BJ (cell line): ENCODE measurements around the gene RNF145. TPM values are rescaled to one million over a fixed set of nuclear protein-coding genes. Genes with fewer than 3 reads are reported as not detected.

Experiments used
- CTCF ChIA-PET: fragments of 350-600 bp; formaldehyde crosslinking; extraction: SDS; loops from one replicate; lab custom pipeline; 2021; ENCODE audit warnings: antibody characterized with exemption, inconsistent platforms; lab: Yijun Ruan, JAX
- POLR2A ChIA-PET: fragments of 300-600 bp; sonication (Branson Sonifier 250); formaldehyde crosslinking; extraction: SDS; loops from one replicate; lab custom pipeline; 2021; ENCODE audit warnings: antibody characterized with exemption; lab: Charles Lee
- DNase-seq: peaks from one replicate; pipeline ENCODE4 v3.0.0-alpha.2; 2011; ENCODE audit warnings: low read depth
- H3K27me3 ChIP-seq: 2 replicates; pipeline ENCODE4 v1.6.0; 2011; ENCODE audit warnings: low read length; ENCODE audit not compliant: control insufficient read depth, insufficient read depth
- H3K36me3 ChIP-seq: 2 replicates; pipeline ENCODE4 v1.5.1; 2011; ENCODE audit warnings: low read length; ENCODE audit not compliant: control insufficient read depth, insufficient read depth
- H3K4me3 ChIP-seq: 2 replicates; pipeline ENCODE4 v1.5.1; 2011; ENCODE audit warnings: low read depth, mild to moderate bottlenecking, control low read depth, low read length
- polyA plus RNA-seq: library from polyadenylated mRNA; depleted of rRNA; stranded (reverse); fragments of >200 nt; gene quantifications from 2 replicates; pipeline ENCODE4 v1.2.3, GENCODE V29; 2011
- TF ChIP-seq, protein P1 (sequence below): IDR thresholded peaks from 2 replicates; pipeline ENCODE4 v1.5.1; 2011; ENCODE audit warnings: low read depth, mild to moderate bottlenecking, control low read depth, inconsistent platforms, low read length, moderate library complexity; ENCODE audit not compliant: insufficient read depth

RNF145 gene
- polyA plus RNA-seq, 1 experiment: 27.9 TPM

- H3K27me3 ChIP-seq: no peaks in the 10 kb centered on the region
- DNase-seq: no peak
- H3K36me3 ChIP-seq: no peaks in the 10 kb centered on the region
- peak overlapping the region; percentile 64 for H3K4me3 ChIP-seq
- TF ChIP-seq, protein P1, sequence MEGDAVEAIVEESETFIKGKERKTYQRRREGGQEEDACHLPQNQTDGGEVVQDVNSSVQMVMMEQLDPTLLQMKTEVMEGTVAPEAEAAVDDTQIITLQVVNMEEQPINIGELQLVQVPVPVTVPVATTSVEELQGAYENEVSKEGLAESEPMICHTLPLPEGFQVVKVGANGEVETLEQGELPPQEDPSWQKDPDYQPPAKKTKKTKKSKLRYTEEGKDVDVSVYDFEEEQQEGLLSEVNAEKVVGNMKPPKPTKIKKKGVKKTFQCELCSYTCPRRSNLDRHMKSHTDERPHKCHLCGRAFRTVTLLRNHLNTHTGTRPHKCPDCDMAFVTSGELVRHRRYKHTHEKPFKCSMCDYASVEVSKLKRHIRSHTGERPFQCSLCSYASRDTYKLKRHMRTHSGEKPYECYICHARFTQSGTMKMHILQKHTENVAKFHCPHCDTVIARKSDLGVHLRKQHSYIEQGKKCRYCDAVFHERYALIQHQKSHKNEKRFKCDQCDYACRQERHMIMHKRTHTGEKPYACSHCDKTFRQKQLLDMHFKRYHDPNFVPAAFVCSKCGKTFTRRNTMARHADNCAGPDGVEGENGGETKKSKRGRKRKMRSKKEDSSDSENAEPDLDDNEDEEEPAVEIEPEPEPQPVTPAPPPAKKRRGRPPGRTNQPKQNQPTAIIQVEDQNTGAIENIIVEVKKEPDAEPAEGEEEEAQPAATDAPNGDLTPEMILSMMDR: no peak
- CTCF ChIA-PET: interaction anchor here (1.0 to 1.7 kb wide), 2 partner anchors 16 to 52 kb away, joined by 3 to 5 read pairs; no protein-coding TSS in a partner anchor
- POLR2A ChIA-PET: interaction anchor here (1.0 kb wide), 1 partner anchor 1210 kb away, joined by 4 read pairs; the partner anchor contains the start of gene SLU7
These were observed 577 bp downstream of the RNF145 start for GRCh38 chr5:159208514-159209437.

DNA sequence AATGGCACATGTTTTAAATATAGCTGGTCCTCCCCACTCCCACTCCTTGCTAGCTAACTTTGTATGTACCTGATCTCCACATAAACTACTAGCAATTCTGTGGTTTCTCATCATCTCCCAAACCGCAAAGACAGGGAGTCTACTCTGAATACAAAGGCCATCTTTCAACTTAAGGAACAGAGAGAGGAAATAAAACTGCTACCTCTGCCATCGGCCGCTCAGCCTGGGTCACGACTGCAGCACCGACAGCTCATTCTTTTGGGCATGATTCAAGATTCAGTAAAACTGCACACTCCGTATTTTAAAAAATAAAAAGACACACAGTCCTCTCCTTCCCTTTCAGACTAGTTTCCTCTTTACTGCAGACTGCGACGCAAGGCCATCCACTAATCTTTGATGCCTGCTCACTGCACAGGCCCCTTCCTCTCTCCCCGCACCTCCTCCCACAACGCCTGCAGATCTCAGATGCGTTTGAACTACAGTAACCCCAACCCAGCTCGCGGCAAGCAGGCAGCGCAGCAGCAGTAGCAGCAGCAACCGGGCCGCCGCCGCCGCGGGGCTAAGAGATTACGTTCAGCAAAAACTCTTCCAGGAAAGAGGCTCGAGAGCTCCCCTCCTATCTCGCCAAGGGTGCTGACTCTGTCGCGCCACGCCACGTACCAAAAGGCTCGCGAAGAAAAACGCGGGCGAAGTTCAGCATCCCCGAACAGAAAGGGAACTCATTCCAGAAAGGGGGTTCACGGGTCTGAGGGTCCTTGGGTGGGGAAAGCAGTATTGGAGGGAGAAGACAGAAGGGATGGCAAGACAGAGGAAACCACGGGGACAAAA lies 1.5 kb downstream of the RNF145 start:
- TF ChIP-seq, protein P1: no peak
- H3K4me3 ChIP-seq: peak overlapping the region; percentile 64
- no peaks in the 10 kb centered on the region for H3K27me3 ChIP-seq
- ChIA-PET CTCF (interaction anchor here (0.6 to 1.7 kb wide), 6 partner anchors 15 to 1731 kb away, joined by 3 to 5 read pairs (median 4); no protein-coding TSS in a partner anchor), POLR2A (interaction anchor here (1.0 kb wide), 2 partner anchors 134 to 1211 kb away, joined by 3 to 4 read pairs; partner anchors contain the start of gene SLU7)
- H3K36me3 ChIP-seq: no peaks in the 10 kb centered on the region
- DNase-seq: peak; percentile 28

DNA sequence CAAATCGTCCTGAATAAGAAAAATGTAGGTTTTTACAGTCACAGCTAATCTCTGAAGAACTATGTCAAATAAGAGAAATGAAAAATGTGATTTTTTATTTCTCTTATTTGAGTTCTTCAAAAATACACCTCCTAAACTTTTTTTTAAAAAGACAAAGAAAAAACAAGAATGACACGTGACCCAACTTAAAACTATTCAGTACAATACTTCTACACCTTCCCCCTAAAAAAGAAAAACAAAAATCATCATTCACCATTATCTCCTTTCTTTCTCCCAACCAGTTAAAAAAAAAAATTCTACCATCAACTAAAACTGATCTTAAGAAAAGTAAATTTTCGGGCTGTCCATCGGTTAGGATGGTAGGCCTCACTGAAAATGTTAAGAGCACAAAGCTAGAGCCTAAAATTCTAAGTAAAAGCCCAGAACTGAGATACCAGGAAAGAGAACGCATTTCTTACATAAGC lies 2.1 kb downstream of the RNF145 start:
- Histone ChIP-seq H3K27me3 (no peaks in the 10 kb centered on the region), H3K36me3 (no peaks in the 10 kb centered on the region), H3K4me3 (peak overlapping the region; percentile 64)
- POLR2A ChIA-PET: interaction anchor here (1.0 kb wide), 1 partner anchor 134 kb away, joined by 3 read pairs; no protein-coding TSS in a partner anchor
- no peak for DNase-seq
- TF ChIP-seq, protein P1: no peak
- CTCF ChIA-PET: interaction anchor here (0.6 to 1.7 kb wide), 6 partner anchors 15 to 1730 kb away, joined by 3 to 5 read pairs (median 4); no protein-coding TSS in a partner anchor

GRCh38 chr5:159206818-159207217 lies 2.5 kb downstream of the RNF145 start:
- TF ChIP-seq, protein P1: no peak
- H3K36me3 ChIP-seq: no peaks in the 10 kb centered on the region
- no peaks in the 10 kb centered on the region for H3K27me3 ChIP-seq
- peak overlapping the region; percentile 64 for H3K4me3 ChIP-seq
- ChIA-PET CTCF (interaction anchor here (0.7 to 1.2 kb wide), 3 partner anchors 43 to 110 kb away, joined by 3 to 4 read pairs (median 3); no protein-coding TSS in a partner anchor), POLR2A (interaction anchor here (0.6 kb wide), 1 partner anchor 43 kb away, joined by 10 read pairs; no protein-coding TSS in a partner anchor)
- DNase-seq: no peak
